ENCODE data around the gene TMPRSS13. TPM values are rescaled to one million over a fixed set of nuclear protein-coding genes. Genes with fewer than 3 reads are reported as not detected.

TMPRSS13 gene
- polyA plus RNA-seq, 3 donors, result 0.17 to 2.4 (median 0.37) TPM

DNA sequence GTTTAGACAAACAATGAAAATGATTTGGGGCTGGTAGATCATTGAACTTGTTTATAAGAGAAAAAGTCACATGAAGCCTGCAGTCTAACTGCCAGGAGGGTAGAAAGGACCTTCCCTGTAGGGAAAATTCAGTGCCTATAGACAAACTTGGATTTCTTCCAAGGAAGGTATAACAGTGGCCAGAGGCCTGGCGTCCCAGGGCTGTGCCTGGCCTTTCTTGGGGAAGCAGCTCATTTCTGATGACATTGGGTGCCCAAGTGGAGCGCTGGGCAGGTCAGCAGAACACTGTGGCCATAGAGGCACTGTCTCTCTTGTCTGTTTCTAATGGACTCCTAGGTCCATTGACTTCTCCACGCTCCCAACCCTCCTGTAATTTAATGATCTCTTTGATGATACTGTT, 46.1 kb downstream of the TMPRSS13 start:
- DNase-seq, result no peak
- H3K27me3 ChIP-seq (ENCODE audit: control insufficient read depth in 2 of 2, insufficient read depth in 2 of 2, low read length in 2 of 2), result peaks cover 8 to 22% of the 10 kb centered on the region in 2 donors
- H3K79me2 ChIP-seq (ENCODE audit: insufficient read depth, low read length), result no peaks in the 10 kb centered on the region
- WGBS (ENCODE audit: insufficient coverage), result 95% methylated on average over 2 of the region's 3 CpGs
- Mint-ChIP-seq H3K4me3 (no peak overlapping the region), H3K4me1 (peaks cover 2% of the 10 kb centered on the region), H3K27me3 (ENCODE audit: low read depth in 3 of 3) (peaks cover 19 to 36% (median 21%) of the 10 kb centered on the region in 3 donors), H3K36me3 (no peaks in the 10 kb centered on the region), H3K9me3 (peaks cover 0 to 1% (median 0%) of the 10 kb centered on the region in 7 donors), H3K27ac (no peak overlapping the region)
- H3K4me2 ChIP-seq (replicated peaks; ENCODE audit: extremely low read depth, low read length, poor library complexity, severe bottlenecking), result no peak overlapping the region
- H3K9ac ChIP-seq (ENCODE audit: insufficient read depth, low read length, poor library complexity, severe bottlenecking), result no peak overlapping the region
- no peak overlapping the region for H2AFZ ChIP-seq (ENCODE audit: insufficient read depth, low read depth, low read length, poor library complexity, severe bottlenecking)
- H3K9me3 ChIP-seq (replicated peaks in 1 of 2; ENCODE audit: control insufficient read depth in 1 of 2, insufficient read depth in 1 of 2, low read length in 2 of 2), result no peaks in the 10 kb centered on the region
- H4K20me1 ChIP-seq (ENCODE audit: insufficient read depth, low read length), result no peaks in the 10 kb centered on the region
- TF ChIP-seq, protein P1, sequence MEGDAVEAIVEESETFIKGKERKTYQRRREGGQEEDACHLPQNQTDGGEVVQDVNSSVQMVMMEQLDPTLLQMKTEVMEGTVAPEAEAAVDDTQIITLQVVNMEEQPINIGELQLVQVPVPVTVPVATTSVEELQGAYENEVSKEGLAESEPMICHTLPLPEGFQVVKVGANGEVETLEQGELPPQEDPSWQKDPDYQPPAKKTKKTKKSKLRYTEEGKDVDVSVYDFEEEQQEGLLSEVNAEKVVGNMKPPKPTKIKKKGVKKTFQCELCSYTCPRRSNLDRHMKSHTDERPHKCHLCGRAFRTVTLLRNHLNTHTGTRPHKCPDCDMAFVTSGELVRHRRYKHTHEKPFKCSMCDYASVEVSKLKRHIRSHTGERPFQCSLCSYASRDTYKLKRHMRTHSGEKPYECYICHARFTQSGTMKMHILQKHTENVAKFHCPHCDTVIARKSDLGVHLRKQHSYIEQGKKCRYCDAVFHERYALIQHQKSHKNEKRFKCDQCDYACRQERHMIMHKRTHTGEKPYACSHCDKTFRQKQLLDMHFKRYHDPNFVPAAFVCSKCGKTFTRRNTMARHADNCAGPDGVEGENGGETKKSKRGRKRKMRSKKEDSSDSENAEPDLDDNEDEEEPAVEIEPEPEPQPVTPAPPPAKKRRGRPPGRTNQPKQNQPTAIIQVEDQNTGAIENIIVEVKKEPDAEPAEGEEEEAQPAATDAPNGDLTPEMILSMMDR (IDR thresholded peaks at IDR 0.05), result no peak
- no peak overlapping the region for H3K4me3 ChIP-seq (replicated peaks in 1 of 3; ENCODE audit: low read depth in 2 of 3, low read length in 3 of 3)
- intact Hi-C loops (cut with micrococcal nuclease), result no loop called here
- no peaks in the 10 kb centered on the region for H3K36me3 ChIP-seq (replicated peaks in 1 of 2; ENCODE audit: control insufficient read depth in 1 of 2, insufficient read depth in 2 of 2, low read length in 2 of 2)
- no peaks in the 10 kb centered on the region for H3K4me1 ChIP-seq (ENCODE audit: control insufficient read depth in 1 of 2, insufficient read depth in 2 of 2, low read length in 2 of 2)
- H3K27ac ChIP-seq (ENCODE audit: low read depth in 1 of 2, low read length in 2 of 2), result no peak overlapping the region

DNA sequence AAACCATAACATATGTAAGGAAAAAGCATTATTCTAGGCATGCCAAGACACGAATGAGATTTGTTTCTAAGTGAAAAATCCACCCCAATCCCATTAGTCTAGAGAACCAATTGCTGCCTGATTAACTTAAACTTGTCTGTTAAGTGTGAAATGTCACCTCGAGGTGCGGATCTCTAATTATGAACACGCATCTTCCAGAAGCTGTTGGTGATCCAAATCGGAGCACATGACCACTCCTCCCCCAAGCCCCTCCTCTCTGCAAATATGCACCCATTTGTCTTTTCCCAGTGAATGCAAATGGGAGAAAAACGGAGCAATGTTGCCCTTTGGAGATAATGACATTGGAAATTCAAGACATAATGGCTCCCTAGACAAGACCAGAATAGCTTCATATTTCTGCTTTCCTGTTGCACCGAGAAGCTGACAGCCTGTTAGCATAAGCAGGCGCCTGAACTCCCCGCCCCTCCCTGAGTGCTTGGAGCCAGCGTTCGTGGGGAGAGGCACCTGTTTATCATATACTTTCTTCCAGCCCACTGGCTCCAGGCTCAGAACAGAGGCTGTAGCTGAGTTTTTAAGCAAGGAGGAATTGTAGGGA, 46.8 kb downstream of the TMPRSS13 start:
- H3K27ac Mint-ChIP-seq, result no peak overlapping the region
- WGBS (ENCODE audit: insufficient coverage), result 82% methylated on average over 3 of the region's 11 CpGs
- Histone ChIP-seq H3K27ac (ENCODE audit: low read depth in 1 of 2, low read length in 2 of 2) (no peak overlapping the region), H3K79me2 (ENCODE audit: insufficient read depth, low read length) (no peaks in the 10 kb centered on the region), H4K20me1 (ENCODE audit: insufficient read depth, low read length) (no peaks in the 10 kb centered on the region), H3K27me3 (ENCODE audit: control insufficient read depth in 2 of 2, insufficient read depth in 2 of 2, low read length in 2 of 2) (peaks cover 15 to 28% of the 10 kb centered on the region in 2 donors), H3K9me3 (replicated peaks in 1 of 2; ENCODE audit: control insufficient read depth in 1 of 2, insufficient read depth in 1 of 2, low read length in 2 of 2) (peaks cover 0 to 2% of the 10 kb centered on the region in 2 donors), H3K4me3 (replicated peaks in 1 of 3; ENCODE audit: low read depth in 2 of 3, low read length in 3 of 3) (no peak overlapping the region), H2AFZ (ENCODE audit: insufficient read depth, low read depth, low read length, poor library complexity, severe bottlenecking) (no peak overlapping the region), H3K4me2 (replicated peaks; ENCODE audit: extremely low read depth, low read length, poor library complexity, severe bottlenecking) (no peak overlapping the region), H3K36me3 (replicated peaks in 1 of 2; ENCODE audit: control insufficient read depth in 1 of 2, insufficient read depth in 2 of 2, low read length in 2 of 2) (no peaks in the 10 kb centered on the region), H3K4me1 (ENCODE audit: control insufficient read depth in 1 of 2, insufficient read depth in 2 of 2, low read length in 2 of 2) (no peaks in the 10 kb centered on the region), H3K9ac (ENCODE audit: insufficient read depth, low read length, poor library complexity, severe bottlenecking) (no peak overlapping the region)
- intact Hi-C loops (cut with micrococcal nuclease), result no loop called here
- H3K4me3 Mint-ChIP-seq, result no peak overlapping the region
- TF ChIP-seq, protein P1 (IDR thresholded peaks at IDR 0.05), result no peak
- DNase-seq, result no peak
- H3K36me3 Mint-ChIP-seq, result peaks cover 0 to 2% of the 10 kb centered on the region in 2 donors
- H3K4me1 Mint-ChIP-seq, result peaks cover 2% of the 10 kb centered on the region
- peaks cover 0 to 2% (median 0%) of the 10 kb centered on the region in 7 donors for H3K9me3 Mint-ChIP-seq
- peaks cover 24 to 43% (median 27%) of the 10 kb centered on the region in 3 donors for H3K27me3 Mint-ChIP-seq (ENCODE audit: low read depth in 3 of 3)
